Loucy (cell line): ENCODE data around the gene NUP85.

Experiments used
- CTCF ChIP-seq: fragments of 200-600 bp; sonication (generic); conservative IDR thresholded peaks from 2 replicates; pipeline ENCODE4 v1.5.1; 2014; ENCODE audit warnings: mild to moderate bottlenecking, antibody characterized with exemption, low read length
- EZH2phosphoT487 ChIP-seq: fragments of 200-600 bp; IDR thresholded peaks from 2 replicates; pipeline ENCODE4 v1.6.1; 2018; ENCODE audit warnings: antibody characterized with exemption, mild to moderate bottlenecking, moderate library complexity, borderline replicate concordance

- TF ChIP-seq CTCF (no peak), EZH2phosphoT487 (no peak)
Observed at GRCh38 chr17:75208161-75208560, 2.7 kb downstream of the NUP85 start.
